ENCODE data around the gene FURIN. TPM values are rescaled to one million over a fixed set of nuclear protein-coding genes. Genes with fewer than 3 reads are reported as not detected.

The FURIN gene
- total RNA-seq, 1 experiment from 2014 or later, result 35.1 TPM

GRCh38 chr15:90885432-90886290, 17.3 kb downstream of the FURIN start:
- H3K36me3 Mint-ChIP-seq (ENCODE audit: insufficient read depth in 1 of 3, low read depth in 3 of 3), result peaks cover 0 to 10% (median 0%) of the 10 kb centered on the region in 3 experiments; a peak in 2 of 7 replicates

More at GRCh38 chr15:90885432-90886290, 17.3 kb downstream of the FURIN start:
- peak overlapping the region in 1 of 2 experiments; percentile 19; a peak in 1 of 5 replicates for H3K4me3 Mint-ChIP-seq
- H2BK15ac ChIP-seq (ENCODE audit: low read depth, low read length), result no peak overlapping the region
- H4K5ac ChIP-seq (ENCODE audit: insufficient read length, low read depth, low read length), result no peak overlapping the region
- H3K14ac ChIP-seq (ENCODE audit: insufficient read depth, low read length), result no peak overlapping the region
- TF ChIP-seq, protein P1, sequence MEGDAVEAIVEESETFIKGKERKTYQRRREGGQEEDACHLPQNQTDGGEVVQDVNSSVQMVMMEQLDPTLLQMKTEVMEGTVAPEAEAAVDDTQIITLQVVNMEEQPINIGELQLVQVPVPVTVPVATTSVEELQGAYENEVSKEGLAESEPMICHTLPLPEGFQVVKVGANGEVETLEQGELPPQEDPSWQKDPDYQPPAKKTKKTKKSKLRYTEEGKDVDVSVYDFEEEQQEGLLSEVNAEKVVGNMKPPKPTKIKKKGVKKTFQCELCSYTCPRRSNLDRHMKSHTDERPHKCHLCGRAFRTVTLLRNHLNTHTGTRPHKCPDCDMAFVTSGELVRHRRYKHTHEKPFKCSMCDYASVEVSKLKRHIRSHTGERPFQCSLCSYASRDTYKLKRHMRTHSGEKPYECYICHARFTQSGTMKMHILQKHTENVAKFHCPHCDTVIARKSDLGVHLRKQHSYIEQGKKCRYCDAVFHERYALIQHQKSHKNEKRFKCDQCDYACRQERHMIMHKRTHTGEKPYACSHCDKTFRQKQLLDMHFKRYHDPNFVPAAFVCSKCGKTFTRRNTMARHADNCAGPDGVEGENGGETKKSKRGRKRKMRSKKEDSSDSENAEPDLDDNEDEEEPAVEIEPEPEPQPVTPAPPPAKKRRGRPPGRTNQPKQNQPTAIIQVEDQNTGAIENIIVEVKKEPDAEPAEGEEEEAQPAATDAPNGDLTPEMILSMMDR (conservative IDR thresholded peaks at IDR 0.05), result peak; percentile 99
- H3K4me1 Mint-ChIP-seq, result peaks cover 17 to 29% of the 10 kb centered on the region in 2 experiments
- no peak overlapping the region for H3K27ac ChIP-seq (ENCODE audit: insufficient read length, low read depth, low read length)
- H3K9me3 ChIP-seq (ENCODE audit: control insufficient read depth, low read depth, low read length), result no peaks in the 10 kb centered on the region
- H2BK120ac ChIP-seq (ENCODE audit: low read depth, low read length, poor library complexity, severe bottlenecking), result no peak overlapping the region
- no peaks in the 10 kb centered on the region for H3K27me3 ChIP-seq (ENCODE audit: insufficient read depth, low read length)
- no peak overlapping the region for H3K4ac ChIP-seq (ENCODE audit: low read depth, low read length)
- no peaks in the 10 kb centered on the region for H3K79me1 ChIP-seq (ENCODE audit: insufficient read depth, low read depth, low read length, poor library complexity, severe bottlenecking)
- no peak overlapping the region for H4K8ac ChIP-seq (replicated peaks; ENCODE audit: insufficient read length, low read depth, low read length)
- H2AK5ac ChIP-seq (ENCODE audit: insufficient read length, low read length), result no peak overlapping the region
- H3K4me2 ChIP-seq (ENCODE audit: insufficient read depth, insufficient read length, low read length), result no peak overlapping the region
- H3K18ac ChIP-seq (ENCODE audit: insufficient read length, low read depth, low read length), result no peak overlapping the region
- peak; percentile 79 for DNase-seq
- no peak overlapping the region for H4K91ac ChIP-seq (ENCODE audit: insufficient read length, low read depth, low read length)
- no peak overlapping the region for H3T11ph ChIP-seq (ENCODE audit: low read length)
- no peak overlapping the region for H2BK5ac ChIP-seq (ENCODE audit: insufficient read length, low read length)
- no peaks in the 10 kb centered on the region for H3K9me3 Mint-ChIP-seq
- no peak overlapping the region for H3K56ac ChIP-seq (ENCODE audit: insufficient read length, low read depth, low read length)
- no CpG with 5 or more reads among the region's 23 CpGs for WGBS (ENCODE audit: extremely low coverage, insufficient read length, low lambda C conversion rate)
- no peak overlapping the region for H3K9ac ChIP-seq (ENCODE audit: extremely low read depth, insufficient read length, low read length)
- no peaks in the 10 kb centered on the region for H3K27me3 Mint-ChIP-seq (ENCODE audit: low read depth)
- no peak overlapping the region for H3K23ac ChIP-seq (ENCODE audit: insufficient read length, low read depth, low read length)
- H3K79me2 ChIP-seq (ENCODE audit: insufficient read depth, low read length), result no peaks in the 10 kb centered on the region
- H3K27ac Mint-ChIP-seq, result peak overlapping the region in 2 of 3 experiments; percentile 64 to 70; a peak in 1 of 7 replicates
- H3K4me1 ChIP-seq (ENCODE audit: insufficient read depth, low read length), result no peaks in the 10 kb centered on the region
- H2BK12ac ChIP-seq (ENCODE audit: insufficient read length, low read depth, low read length), result no peak overlapping the region
- H2AFZ ChIP-seq (ENCODE audit: low read length), result no peak overlapping the region
- H2BK20ac ChIP-seq (ENCODE audit: low read depth, low read length, poor library complexity, severe bottlenecking), result no peak overlapping the region
- peaks cover 7% of the 10 kb centered on the region for H3K23me2 ChIP-seq (ENCODE audit: insufficient read length, low read depth, low read length, poor library complexity, severe bottlenecking)
- H4K20me1 ChIP-seq (ENCODE audit: control insufficient read depth, insufficient read depth, insufficient read length), result no peaks in the 10 kb centered on the region
